GM23338 (cell line): ENCODE results near the gene WWOX. TPM values are rescaled to one million over a fixed set of nuclear protein-coding genes. Genes with fewer than 3 reads are reported as not detected.

Experiments used
- ATAC-seq: fragments of 200-7000 bp; cut with Tn5 transposase; 3 replicates; pipeline ENCODE4 v1.9.1; 2020
- DNase-seq: peaks from one replicate; pipeline ENCODE4 v3.0.0-alpha.2; 2015; ENCODE audit warnings: low spot score
- H2AFZ ChIP-seq: fragments of 200-600 bp; sonication (generic); 2 replicates; pipeline ENCODE4 v1.8.0; 2016; ENCODE audit warnings: antibody characterized with exemption, mild to moderate bottlenecking, moderate library complexity
- H3F3A ChIP-seq: fragments of 200-600 bp; sonication (generic); replicated peaks from 2 replicates; pipeline ENCODE4 v1.8.0; 2017; ENCODE audit warnings: antibody characterized with exemption, mixed run types, low read depth
- H3K27ac ChIP-seq: fragments of 200-600 bp; sonication (generic); 2 replicates; pipeline ENCODE4 v1.6.1; 2016; ENCODE audit warnings: low read depth
- H3K27me3 ChIP-seq: fragments of 200-600 bp; sonication (generic); 2 replicates; pipeline ENCODE4 v1.8.0; 2016; ENCODE audit warnings: mild to moderate bottlenecking, mixed run types, moderate library complexity; ENCODE audit not compliant: insufficient read depth
- H3K36me3 ChIP-seq: fragments of 200-600 bp; sonication (generic); 2 replicates; pipeline ENCODE4 v1.8.0; 2016; ENCODE audit warnings: mild to moderate bottlenecking; ENCODE audit not compliant: insufficient read depth
- H3K4me1 ChIP-seq: fragments of 200-600 bp; sonication (generic); 2 replicates; pipeline ENCODE4 v1.8.0; 2016; ENCODE audit warnings: mild to moderate bottlenecking, moderate library complexity; ENCODE audit not compliant: insufficient read depth
- H3K4me2 ChIP-seq: fragments of 200-600 bp; sonication (generic); 2 replicates; pipeline ENCODE4 v1.7.1; 2017; ENCODE audit warnings: mixed run types
- H3K4me3 ChIP-seq: fragments of 200-600 bp; sonication (generic); 2 replicates; pipeline ENCODE4 v1.6.1; 2016; ENCODE audit warnings: mixed run types
- H3K79me2 ChIP-seq: fragments of 200-600 bp; sonication (generic); replicated peaks from 2 replicates; pipeline ENCODE4 v1.8.0; 2017; ENCODE audit warnings: mild to moderate bottlenecking; ENCODE audit not compliant: insufficient read depth
- H3K9me2 ChIP-seq: fragments of 200-600 bp; sonication (generic); 2 replicates; pipeline ENCODE4 v1.8.0; 2017; ENCODE audit not compliant: insufficient read depth
- H4K20me1 ChIP-seq: fragments of 200-600 bp; sonication (generic); replicated peaks from 2 replicates; pipeline ENCODE4 v1.8.0; 2017; ENCODE audit warnings: mild to moderate bottlenecking; ENCODE audit not compliant: insufficient read depth
- H3K27ac Mint-ChIP-seq: 2 replicates; pipeline ENCODE4 v1.8.0; 2020; ENCODE audit warnings: inconsistent platforms, mild to moderate bottlenecking, moderate library complexity, mixed read lengths
- H3K27me3 Mint-ChIP-seq: 3 replicates; pipeline ENCODE4 v1.8.0; 2022; ENCODE audit warnings: low read depth, mild to moderate bottlenecking, moderate library complexity, mixed read lengths, inconsistent platforms; ENCODE audit not compliant: insufficient read depth, poor library complexity
- H3K36me3 Mint-ChIP-seq: 3 replicates; pipeline ENCODE4 v1.8.0; 2021; ENCODE audit warnings: low read depth, mild to moderate bottlenecking, inconsistent platforms, moderate library complexity, mixed read lengths
- H3K4me1 Mint-ChIP-seq: 3 replicates; pipeline ENCODE4 v1.8.0; 2020; ENCODE audit warnings: mild to moderate bottlenecking, inconsistent platforms, mixed read lengths
- H3K4me3 Mint-ChIP-seq: 3 replicates; pipeline ENCODE4 v1.8.0; 2021; ENCODE audit warnings: moderate library complexity, mild to moderate bottlenecking, inconsistent platforms, mixed read lengths
- H3K9me3 Mint-ChIP-seq: 3 replicates; pipeline ENCODE4 v1.8.0; 2020; ENCODE audit warnings: moderate library complexity, mild to moderate bottlenecking, inconsistent platforms, mixed read lengths
- CTCF ChIP-seq, 2 experiments: fragments of 200-600 bp in 1 of 2; sonication (generic) in 1 of 2; conservative IDR thresholded peaks; 2 replicates each; pipeline versions ENCODE4 v1.5.1 to v1.6.1; 2016 to 2017; ENCODE audit warnings: antibody characterized with exemption in 2 of 2, low read depth in 2 of 2, mild to moderate bottlenecking in 2 of 2, moderate library complexity in 1 of 2
- ETS1 ChIP-seq: IDR thresholded peaks from 2 replicates; pipeline ENCODE4 v1.6.1; 2016; ENCODE audit warnings: antibody characterized with exemption
- EZH2 ChIP-seq: fragments of 200-600 bp; sonication (generic); IDR thresholded peaks from one replicate; pipeline ENCODE4 v1.8.0; 2017; ENCODE audit warnings: antibody characterized with exemption, mild to moderate bottlenecking, low read depth; ENCODE audit not compliant: unreplicated experiment
- EZH2phosphoT487 ChIP-seq: fragments of 200-600 bp; sonication (generic); IDR thresholded peaks from one replicate; pipeline ENCODE4 v1.8.1; 2018; ENCODE audit warnings: antibody characterized with exemption; ENCODE audit not compliant: unreplicated experiment
- JUNB ChIP-seq: IDR thresholded peaks from one replicate; pipeline ENCODE4 v1.6.1; 2016; ENCODE audit warnings: antibody characterized with exemption; ENCODE audit not compliant: unreplicated experiment
- NANOG ChIP-seq: IDR thresholded peaks from 2 replicates; pipeline ENCODE4 v1.6.1; 2016; ENCODE audit warnings: antibody characterized with exemption, borderline replicate concordance
- POLR2AphosphoS5 ChIP-seq: IDR thresholded peaks from 2 replicates; pipeline ENCODE4 v1.6.1; 2016; ENCODE audit warnings: antibody characterized with exemption, low read depth
- REST ChIP-seq: IDR thresholded peaks from one replicate; pipeline ENCODE4 v1.6.1; 2018; ENCODE audit warnings: antibody characterized with exemption; ENCODE audit not compliant: unreplicated experiment
- STAT1 ChIP-seq: IDR thresholded peaks from one replicate; pipeline ENCODE4 v1.6.1; 2016; ENCODE audit warnings: antibody characterized with exemption; ENCODE audit not compliant: unreplicated experiment
- ZNF114 ChIP-seq: fragments of 250-450 bp; sonication (Bioruptor Pico); IDR thresholded peaks from 2 replicates; pipeline ENCODE4 v1.5.0; 2020; ENCODE audit warnings: mild to moderate bottlenecking, moderate library complexity
- ZNF331 ChIP-seq: fragments of 250-450 bp; sonication (Bioruptor Pico); IDR thresholded peaks from 2 replicates; pipeline ENCODE4 v1.5.0; 2020; ENCODE audit warnings: low read depth, mild to moderate bottlenecking, moderate library complexity
- ZNF462 ChIP-seq: fragments of 250-450 bp; sonication (Bioruptor Pico); IDR thresholded peaks from 2 replicates; pipeline ENCODE4 v1.5.0; 2020; ENCODE audit warnings: mild to moderate bottlenecking, moderate library complexity
- polyA plus RNA-seq: library from polyadenylated mRNA; unstranded; fragments of >200 nt; fragmentation: Nextera tagmentation; extraction: Ambion mirVana; gene quantifications from 2 replicates; pipeline ENCODE4 v1.2.1, GENCODE V29; 2016
- total RNA-seq: library from RNA; depleted of rRNA; stranded (reverse); fragments of >200 nt; shearing (Covaris generic); gene quantifications from 2 replicates; pipeline ENCODE4 v1.2.3, GENCODE V29; 2014

WWOX gene
- total and polyA plus RNA-seq, 2 experiments from 2014 or later, result 10.0 to 19.3 TPM

GRCh38 chr16:78952630-78953029 lies 853.2 kb downstream of the WWOX start:
- Histone ChIP-seq H4K20me1 (no peaks in the 10 kb centered on the region), H3K27ac (no peak overlapping the region), H3K4me2 (no peak overlapping the region), H3K4me3 (no peak overlapping the region), H3K79me2 (no peaks in the 10 kb centered on the region), H3F3A (no peaks in the 10 kb centered on the region), H3K9me2 (peaks cover 3% of the 10 kb centered on the region), H2AFZ (no peak overlapping the region), H3K4me1 (no peaks in the 10 kb centered on the region), H3K36me3 (no peaks in the 10 kb centered on the region), H3K27me3 (no peaks in the 10 kb centered on the region)
- H3K27me3 Mint-ChIP-seq, result peaks cover 2% of the 10 kb centered on the region
- DNase-seq (no peak), ATAC-seq (no peak)
- H3K36me3 Mint-ChIP-seq, result no peaks in the 10 kb centered on the region
- no peak overlapping the region for H3K4me3 Mint-ChIP-seq
- no peak for TF ChIP-seq ZNF331
- TF ChIP-seq EZH2phosphoT487, result no peak
- TF ChIP-seq ZNF114, result no peak
- TF ChIP-seq STAT1, result no peak
- no peak for TF ChIP-seq JUNB
- TF ChIP-seq CTCF (conservative IDR thresholded peaks at IDR 0.05; ENCODE audit: low read depth in 2 of 2), result no peak
- no peak for TF ChIP-seq EZH2
- no peak for TF ChIP-seq NANOG
- TF ChIP-seq ETS1, result no peak
- TF ChIP-seq ZNF462, result no peak
- TF ChIP-seq REST, result no peak
- no peak for TF ChIP-seq POLR2AphosphoS5
- H3K27ac Mint-ChIP-seq, result no peak overlapping the region
- H3K9me3 Mint-ChIP-seq, result no peaks in the 10 kb centered on the region; the same call in 1 of the 3 replicates
- no peaks in the 10 kb centered on the region; the same call in 2 of the 3 replicates for H3K4me1 Mint-ChIP-seq
